ENCODE data around the gene ADAM8. TPM values are rescaled to one million over a fixed set of nuclear protein-coding genes. Genes with fewer than 3 reads are reported as not detected.

Gene ADAM8
- total RNA-seq, 4 donors from 2014 or later = 0.90 to 2.1 (median 1.2) TPM

DNA sequence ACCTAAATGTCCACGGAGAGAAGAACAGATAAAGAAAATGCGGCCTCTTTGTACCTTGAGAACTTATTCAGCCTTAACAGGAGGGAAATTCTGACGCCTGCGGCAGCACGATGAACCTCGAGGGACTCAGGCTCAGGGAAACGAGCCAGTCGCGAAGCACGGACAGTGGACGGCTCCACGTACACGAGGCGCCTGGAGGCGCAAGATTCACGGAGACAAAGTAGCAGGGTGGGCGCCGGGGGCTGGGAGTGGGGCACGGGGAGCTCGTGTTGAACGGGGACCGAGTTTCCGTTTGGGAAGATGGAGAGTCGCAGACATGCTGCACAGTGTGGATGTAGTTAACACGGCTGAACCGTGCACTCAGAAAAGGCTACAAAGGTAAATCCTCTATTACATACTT, 59.9 kb downstream of the ADAM8 start:
- Histone ChIP-seq H3K27ac (no peak overlapping the region), H3K36me3 (no peaks in the 10 kb centered on the region), H3K9me3 (no peaks in the 10 kb centered on the region), H3K4me3 (no peak overlapping the region), H3K27me3 (peaks cover 0 to 35% (median 16%) of the 10 kb centered on the region in 3 donors), H3K4me1 (no peaks in the 10 kb centered on the region)
- ATAC-seq = no peak
- DNase-seq = no peak
- intact Hi-C loops (cut with DNase I; ENCODE audit: low total_unique reads) (no loop called here), in situ Hi-C loops (cut with MboI; ENCODE audit: low sequenced_read_pairs in 4 of 4) (no loop called here)
- TF ChIP-seq POLR2A (IDR thresholded peaks at IDR 0.05) = no peak
- TF ChIP-seq, protein P1, sequence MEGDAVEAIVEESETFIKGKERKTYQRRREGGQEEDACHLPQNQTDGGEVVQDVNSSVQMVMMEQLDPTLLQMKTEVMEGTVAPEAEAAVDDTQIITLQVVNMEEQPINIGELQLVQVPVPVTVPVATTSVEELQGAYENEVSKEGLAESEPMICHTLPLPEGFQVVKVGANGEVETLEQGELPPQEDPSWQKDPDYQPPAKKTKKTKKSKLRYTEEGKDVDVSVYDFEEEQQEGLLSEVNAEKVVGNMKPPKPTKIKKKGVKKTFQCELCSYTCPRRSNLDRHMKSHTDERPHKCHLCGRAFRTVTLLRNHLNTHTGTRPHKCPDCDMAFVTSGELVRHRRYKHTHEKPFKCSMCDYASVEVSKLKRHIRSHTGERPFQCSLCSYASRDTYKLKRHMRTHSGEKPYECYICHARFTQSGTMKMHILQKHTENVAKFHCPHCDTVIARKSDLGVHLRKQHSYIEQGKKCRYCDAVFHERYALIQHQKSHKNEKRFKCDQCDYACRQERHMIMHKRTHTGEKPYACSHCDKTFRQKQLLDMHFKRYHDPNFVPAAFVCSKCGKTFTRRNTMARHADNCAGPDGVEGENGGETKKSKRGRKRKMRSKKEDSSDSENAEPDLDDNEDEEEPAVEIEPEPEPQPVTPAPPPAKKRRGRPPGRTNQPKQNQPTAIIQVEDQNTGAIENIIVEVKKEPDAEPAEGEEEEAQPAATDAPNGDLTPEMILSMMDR (IDR thresholded peaks at IDR 0.05 in 4 of 5, conservative IDR thresholded peaks at IDR 0.05 in 1 of 5) = no peak

DNA sequence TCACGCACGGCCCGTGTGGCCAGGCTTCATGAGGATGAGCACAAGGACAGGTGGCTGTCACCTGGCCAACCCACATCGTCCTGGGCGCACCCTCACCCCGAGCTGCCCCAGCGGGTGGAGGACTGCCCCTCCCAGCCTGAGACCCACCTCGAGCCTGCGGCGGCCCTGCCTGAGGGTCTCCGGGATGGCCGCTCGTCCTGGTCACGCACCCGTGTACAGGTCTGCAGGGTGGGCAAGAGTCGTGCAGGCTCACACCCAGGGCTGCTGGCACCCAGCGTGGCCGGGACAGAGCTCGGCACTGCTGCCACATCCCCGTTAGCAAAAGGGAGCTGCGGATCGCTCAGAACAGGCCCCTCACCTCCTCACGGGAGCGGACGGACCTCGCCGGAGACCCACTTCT, 61.1 kb downstream of the ADAM8 start:
- ATAC-seq (no peak), DNase-seq (no peak)
- H3K4me1 ChIP-seq = no peaks in the 10 kb centered on the region
- H3K36me3 ChIP-seq = no peaks in the 10 kb centered on the region
- no peak overlapping the region for H3K4me3 ChIP-seq
- TF ChIP-seq, protein P1 (IDR thresholded peaks at IDR 0.05 in 4 of 5, conservative IDR thresholded peaks at IDR 0.05 in 1 of 5) = no peak
- no peak for TF ChIP-seq POLR2A (IDR thresholded peaks at IDR 0.05)
- peaks cover 0 to 26% (median 16%) of the 10 kb centered on the region in 3 donors for H3K27me3 ChIP-seq
- in situ Hi-C loops (cut with MboI; ENCODE audit: low sequenced_read_pairs in 4 of 4) (no loop called here), intact Hi-C loops (cut with DNase I; ENCODE audit: low total_unique reads) (no loop called here)
- H3K9me3 ChIP-seq = no peaks in the 10 kb centered on the region
- H3K27ac ChIP-seq = no peak overlapping the region

DNA sequence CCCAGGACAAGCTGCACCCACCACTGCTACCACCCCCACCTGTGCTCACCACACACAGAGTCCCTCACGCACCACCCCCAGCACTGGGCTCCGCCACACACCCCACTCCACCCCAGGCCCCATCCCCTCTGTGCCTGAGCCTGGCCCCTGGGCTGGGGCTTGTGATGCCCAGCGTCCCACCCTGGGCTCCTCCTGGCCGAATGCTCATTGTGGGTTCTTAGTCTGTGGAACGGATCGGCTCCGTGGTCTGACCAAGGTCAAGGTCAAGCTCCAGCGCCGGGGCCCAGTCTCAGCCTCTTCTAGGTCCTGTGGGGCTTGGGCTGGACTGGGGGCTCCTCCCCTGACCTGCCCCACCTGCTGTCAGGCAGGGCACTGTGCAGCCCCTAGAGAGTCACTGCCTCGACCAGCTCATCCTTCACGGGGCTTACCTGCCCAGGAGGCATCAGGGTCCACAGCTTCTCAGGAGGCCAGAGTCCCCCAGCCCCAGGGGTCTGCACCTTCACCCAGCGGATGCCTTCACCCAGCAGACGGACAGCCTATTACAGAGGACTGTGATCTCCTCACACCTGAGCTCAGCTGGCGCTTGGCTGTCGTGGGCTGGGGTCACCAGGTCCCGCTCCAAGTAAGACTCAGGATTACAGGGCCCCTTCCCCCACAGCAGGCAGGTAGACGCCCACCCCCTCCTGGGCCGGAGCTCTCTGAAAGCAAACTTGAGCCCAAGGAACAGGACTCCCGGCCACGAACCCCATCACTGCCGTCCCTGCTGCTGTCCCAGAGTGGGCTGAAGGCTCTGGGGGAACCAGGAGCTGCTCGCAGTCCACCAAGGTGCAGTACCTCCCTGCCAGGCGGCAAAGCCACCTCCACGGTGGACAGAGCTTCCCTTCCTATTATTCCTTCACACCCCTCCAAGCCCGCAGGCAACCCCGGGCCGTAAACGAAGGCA, 61.9 kb downstream of the ADAM8 start:
- H3K27me3 ChIP-seq = peaks cover 0 to 26% (median 16%) of the 10 kb centered on the region in 3 donors

DNA sequence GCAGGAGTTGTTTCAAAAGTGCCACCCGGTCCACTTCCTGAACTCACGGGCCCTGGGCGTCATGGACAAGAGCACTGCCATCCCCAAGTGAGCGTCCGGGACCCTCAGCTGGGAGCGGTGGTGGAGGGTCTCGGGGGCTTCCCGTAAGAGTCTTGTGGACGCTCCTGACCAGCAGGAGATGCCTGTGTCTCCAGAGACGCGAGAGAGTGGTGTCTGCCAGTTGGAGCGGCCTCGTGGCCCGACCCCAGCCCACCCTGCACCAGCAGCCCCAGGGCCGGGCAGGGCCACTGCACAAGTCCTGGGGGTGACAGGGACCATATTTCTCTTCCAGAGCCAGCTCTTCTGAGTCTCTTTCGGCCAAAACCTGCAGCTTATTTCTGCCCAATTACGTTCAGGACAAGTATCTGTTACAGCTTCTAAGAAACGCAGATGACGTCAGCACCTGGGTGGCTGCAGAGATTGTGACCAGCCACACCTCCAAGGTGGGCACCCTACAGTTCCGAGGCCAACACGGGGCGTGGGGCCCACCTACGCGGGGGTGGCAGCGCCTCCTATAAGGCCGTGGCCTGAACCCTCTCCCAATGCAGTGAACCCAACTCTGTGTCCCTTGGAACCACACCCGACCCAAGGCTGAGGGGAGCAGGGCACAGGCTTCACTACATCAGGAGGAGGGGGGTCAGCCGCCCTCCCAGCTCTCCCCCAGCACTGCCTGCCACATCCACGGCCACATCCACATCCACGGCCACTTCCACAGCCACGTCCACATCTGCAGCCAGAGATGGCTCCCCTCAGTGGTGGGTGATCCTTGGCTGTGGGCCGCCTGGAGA, 62.8 kb downstream of the ADAM8 start:
- no peaks in the 10 kb centered on the region for H3K36me3 ChIP-seq
- no peak for TF ChIP-seq POLR2A (IDR thresholded peaks at IDR 0.05)
- TF ChIP-seq, protein P1 (IDR thresholded peaks at IDR 0.05 in 4 of 5, conservative IDR thresholded peaks at IDR 0.05 in 1 of 5) = no peak
- H3K4me3 ChIP-seq = no peak overlapping the region
- DNase-seq = no peak
- H3K4me1 ChIP-seq = no peaks in the 10 kb centered on the region
- in situ Hi-C loops (cut with MboI; ENCODE audit: low sequenced_read_pairs in 4 of 4) (no loop called here), intact Hi-C loops (cut with DNase I; ENCODE audit: low total_unique reads) (no loop called here)
- H3K27ac ChIP-seq = no peak overlapping the region
- no peaks in the 10 kb centered on the region for H3K9me3 ChIP-seq
- H3K27me3 ChIP-seq = peaks cover 0 to 20% (median 12%) of the 10 kb centered on the region in 3 donors
- ATAC-seq = no peak

More for the DNA sequence above, 61.9 kb downstream of the ADAM8 start:
- intact Hi-C loops (cut with DNase I; ENCODE audit: low total_unique reads) (no loop called here), in situ Hi-C loops (cut with MboI; ENCODE audit: low sequenced_read_pairs in 4 of 4) (no loop called here)
- Histone ChIP-seq H3K36me3 (no peaks in the 10 kb centered on the region), H3K4me3 (no peak overlapping the region), H3K4me1 (no peaks in the 10 kb centered on the region), H3K27ac (no peak overlapping the region), H3K9me3 (no peaks in the 10 kb centered on the region)
- ATAC-seq (no peak), DNase-seq (no peak)
- TF ChIP-seq, protein P1 (IDR thresholded peaks at IDR 0.05 in 4 of 5, conservative IDR thresholded peaks at IDR 0.05 in 1 of 5) = no peak
- TF ChIP-seq POLR2A (IDR thresholded peaks at IDR 0.05) = no peak
